ENCODE results near the gene TBC1D32. TPM values are rescaled to one million over a fixed set of nuclear protein-coding genes. Genes with fewer than 3 reads are reported as not detected.
"Not testable (repeated sequence)": the region's sequence is repeated elsewhere in the genome, so short reads cannot be mapped to it uniquely, and the experiment has no call there.

Gene TBC1D32
- polyA plus RNA-seq, 1 experiment = 6.3 TPM

DNA sequence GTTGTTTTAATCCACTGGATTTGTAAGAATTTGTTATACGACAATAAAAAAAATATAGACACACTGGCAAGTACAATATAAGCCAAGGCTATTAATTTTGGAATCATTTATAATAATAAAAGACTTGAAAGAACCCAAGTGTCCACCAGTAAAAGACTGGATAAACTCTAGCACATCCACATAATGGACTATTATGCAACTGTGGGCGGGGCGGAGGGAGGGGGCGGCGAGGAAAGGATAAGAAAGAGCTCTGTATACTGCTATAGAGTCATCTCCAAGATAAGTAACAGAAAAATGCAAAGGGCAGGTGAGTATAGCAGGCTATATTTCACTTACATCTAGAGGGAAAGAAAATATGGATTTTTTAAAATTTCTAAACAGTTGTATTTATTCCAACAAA is 123.3 kb downstream of the TBC1D32 start:
- no peak overlapping the region for H3K4me3 ChIP-seq (ENCODE audit: low read depth, low read length)
- ChIA-PET CTCF (no interaction called here), POLR2A (no interaction called here)
- TF ChIP-seq, protein P1, sequence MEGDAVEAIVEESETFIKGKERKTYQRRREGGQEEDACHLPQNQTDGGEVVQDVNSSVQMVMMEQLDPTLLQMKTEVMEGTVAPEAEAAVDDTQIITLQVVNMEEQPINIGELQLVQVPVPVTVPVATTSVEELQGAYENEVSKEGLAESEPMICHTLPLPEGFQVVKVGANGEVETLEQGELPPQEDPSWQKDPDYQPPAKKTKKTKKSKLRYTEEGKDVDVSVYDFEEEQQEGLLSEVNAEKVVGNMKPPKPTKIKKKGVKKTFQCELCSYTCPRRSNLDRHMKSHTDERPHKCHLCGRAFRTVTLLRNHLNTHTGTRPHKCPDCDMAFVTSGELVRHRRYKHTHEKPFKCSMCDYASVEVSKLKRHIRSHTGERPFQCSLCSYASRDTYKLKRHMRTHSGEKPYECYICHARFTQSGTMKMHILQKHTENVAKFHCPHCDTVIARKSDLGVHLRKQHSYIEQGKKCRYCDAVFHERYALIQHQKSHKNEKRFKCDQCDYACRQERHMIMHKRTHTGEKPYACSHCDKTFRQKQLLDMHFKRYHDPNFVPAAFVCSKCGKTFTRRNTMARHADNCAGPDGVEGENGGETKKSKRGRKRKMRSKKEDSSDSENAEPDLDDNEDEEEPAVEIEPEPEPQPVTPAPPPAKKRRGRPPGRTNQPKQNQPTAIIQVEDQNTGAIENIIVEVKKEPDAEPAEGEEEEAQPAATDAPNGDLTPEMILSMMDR (IDR thresholded peaks at IDR 0.05; ENCODE audit: low read depth, low read length) = no peak
- H3K27me3 ChIP-seq (ENCODE audit: control insufficient read depth, insufficient read depth, low read length) = no peaks in the 10 kb centered on the region
- DNase-seq (ENCODE audit: low read depth, low spot score) = no peak
- peaks cover 12% of the 10 kb centered on the region for H3K9me3 ChIP-seq (ENCODE audit: control insufficient read depth, insufficient read depth, low read length)
- no peak overlapping the region for H3K27ac ChIP-seq (ENCODE audit: low read depth, low read length)

DNA sequence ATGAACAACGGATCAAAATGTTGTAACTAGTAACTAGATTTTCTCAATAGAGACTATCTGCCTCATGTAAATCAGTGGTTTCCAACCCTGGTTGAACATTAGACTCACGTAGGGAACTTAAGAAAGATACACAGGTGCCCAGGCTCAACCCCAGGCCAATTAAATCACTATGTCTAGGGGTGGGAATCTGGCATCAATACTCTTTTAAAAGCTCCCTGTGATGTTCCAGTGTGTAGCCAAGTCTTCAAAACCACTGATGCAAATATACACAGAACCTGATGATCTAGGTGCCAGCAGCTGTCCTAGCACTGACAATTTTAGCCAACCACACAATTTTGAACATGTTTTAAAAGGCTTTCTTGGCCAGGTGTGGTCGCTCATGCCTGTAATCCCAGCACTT is 128.7 kb downstream of the TBC1D32 start:
- ChIA-PET CTCF (no interaction called here), POLR2A (no interaction called here)
- DNase-seq (ENCODE audit: low read depth, low spot score) = no peak
- TF ChIP-seq, protein P1 (IDR thresholded peaks at IDR 0.05; ENCODE audit: low read depth, low read length) = no peak
- H3K27me3 ChIP-seq (ENCODE audit: control insufficient read depth, insufficient read depth, low read length) = no peaks in the 10 kb centered on the region
- no peak overlapping the region for H3K27ac ChIP-seq (ENCODE audit: low read depth, low read length)
- H3K4me3 ChIP-seq (ENCODE audit: low read depth, low read length) = no peak overlapping the region
- H3K9me3 ChIP-seq (ENCODE audit: control insufficient read depth, insufficient read depth, low read length) = no peaks in the 10 kb centered on the region

DNA sequence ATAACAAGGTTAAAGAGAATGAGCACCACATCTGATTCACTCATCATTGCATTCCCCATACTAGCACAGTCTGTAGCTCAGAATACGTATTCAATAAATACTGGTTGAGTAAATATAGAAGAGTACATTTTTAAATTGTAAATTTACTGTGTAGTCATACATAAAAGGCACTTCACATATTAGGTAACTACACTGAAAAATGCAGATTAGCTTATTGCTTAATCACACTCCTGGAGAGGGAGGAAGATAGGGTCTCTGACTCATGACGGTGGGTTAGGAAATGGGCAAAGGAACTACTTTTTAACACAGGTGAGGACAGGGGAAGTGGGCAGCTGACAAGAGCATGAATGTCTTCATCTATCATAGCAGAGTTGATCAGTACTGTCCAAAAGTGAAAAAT is 133.2 kb downstream of the TBC1D32 start:
- TF ChIP-seq, protein P1 (IDR thresholded peaks at IDR 0.05; ENCODE audit: low read depth, low read length) = no peak
- Histone ChIP-seq H3K27ac (ENCODE audit: low read depth, low read length) (no peak overlapping the region), H3K4me3 (ENCODE audit: low read depth, low read length) (no peak overlapping the region), H3K27me3 (ENCODE audit: control insufficient read depth, insufficient read depth, low read length) (no peaks in the 10 kb centered on the region), H3K9me3 (ENCODE audit: control insufficient read depth, insufficient read depth, low read length) (no peaks in the 10 kb centered on the region)
- ChIA-PET POLR2A (no interaction called here), CTCF (interaction anchor here (1.1 kb wide), 1 partner anchor 145 kb away, joined by 3 read pairs; no protein-coding TSS in a partner anchor)
- no peak for DNase-seq (ENCODE audit: low read depth, low spot score)

DNA sequence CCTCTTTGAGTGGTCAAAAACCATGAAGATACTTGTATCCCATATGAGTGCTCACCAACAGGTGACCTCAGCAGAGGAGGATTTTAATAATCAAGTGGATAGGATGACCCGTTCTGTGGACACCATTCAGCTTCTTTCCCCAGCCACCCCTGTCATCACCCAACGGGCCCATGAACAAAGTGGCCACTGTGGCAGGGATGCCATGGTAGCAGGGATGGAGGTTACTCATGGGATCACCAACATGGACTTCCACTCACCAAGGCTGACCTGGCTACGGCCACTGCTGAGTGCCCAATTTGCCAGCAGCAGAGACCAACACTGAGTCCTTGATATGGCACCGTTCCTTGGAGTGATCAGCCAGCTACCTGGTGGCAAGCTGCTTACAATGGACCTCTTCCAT is 138.2 kb downstream of the TBC1D32 start:
- DNase-seq (ENCODE audit: low read depth, low spot score); H3K27ac ChIP-seq (ENCODE audit: low read depth, low read length); CTCF ChIA-PET; H3K27me3 ChIP-seq (ENCODE audit: control insufficient read depth, insufficient read depth, low read length); H3K9me3 ChIP-seq (ENCODE audit: control insufficient read depth, insufficient read depth, low read length); POLR2A ChIA-PET; H3K4me3 ChIP-seq (ENCODE audit: low read depth, low read length): not testable (repeated sequence)

DNA sequence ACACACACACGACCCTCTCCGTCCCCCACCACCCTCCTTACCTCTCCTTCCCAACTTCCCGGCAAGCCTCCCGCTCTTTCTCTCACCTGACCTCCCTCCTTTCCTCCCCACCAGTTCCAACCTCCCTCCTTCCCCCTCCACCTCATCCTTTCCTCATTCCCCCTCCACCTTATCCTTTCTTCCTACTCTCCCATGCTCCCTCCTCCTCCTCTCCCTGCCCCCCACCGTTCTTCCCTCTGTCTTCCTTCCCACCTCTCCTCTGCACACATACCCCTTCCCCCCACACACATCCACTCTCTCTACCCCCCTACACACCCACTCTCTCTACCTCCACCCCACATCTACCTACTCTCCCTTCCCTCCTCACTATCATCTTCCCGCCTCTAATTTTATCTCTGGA is 144.2 kb downstream of the TBC1D32 start:
- Histone ChIP-seq H3K27me3 (ENCODE audit: control insufficient read depth, insufficient read depth, low read length) (no peaks in the 10 kb centered on the region), H3K27ac (ENCODE audit: low read depth, low read length) (no peak overlapping the region), H3K4me3 (ENCODE audit: low read depth, low read length) (no peak overlapping the region), H3K9me3 (ENCODE audit: control insufficient read depth, insufficient read depth, low read length) (no peaks in the 10 kb centered on the region)
- no peak for DNase-seq (ENCODE audit: low read depth, low spot score)
- TF ChIP-seq, protein P1 (IDR thresholded peaks at IDR 0.05; ENCODE audit: low read depth, low read length) = no peak
- POLR2A ChIA-PET = no interaction called here
- CTCF ChIA-PET = no interaction called here

DNA sequence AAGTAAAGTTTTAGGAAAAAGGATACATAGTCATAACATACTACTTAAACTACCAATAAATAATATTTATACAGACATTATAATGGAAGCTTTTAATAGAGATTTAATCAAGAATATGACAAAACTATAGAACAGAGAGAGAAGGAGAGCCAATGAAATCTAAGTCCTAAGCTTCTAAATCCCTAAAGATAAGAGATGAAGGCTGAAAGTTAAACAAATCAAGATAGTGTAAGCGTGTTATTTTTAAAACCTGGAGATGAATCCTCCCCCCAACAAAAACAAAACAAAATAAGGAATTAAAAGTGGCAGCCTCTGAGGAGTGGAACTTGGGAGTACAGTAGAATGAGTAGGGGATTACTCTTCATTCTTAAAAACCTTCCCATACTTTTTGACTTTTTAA is 145.9 kb downstream of the TBC1D32 start:
- TF ChIP-seq, protein P1 (IDR thresholded peaks at IDR 0.05; ENCODE audit: low read depth, low read length) = no peak
- no peaks in the 10 kb centered on the region for H3K27me3 ChIP-seq (ENCODE audit: control insufficient read depth, insufficient read depth, low read length)
- no peak overlapping the region for H3K27ac ChIP-seq (ENCODE audit: low read depth, low read length)
- no peaks in the 10 kb centered on the region for H3K9me3 ChIP-seq (ENCODE audit: control insufficient read depth, insufficient read depth, low read length)
- ChIA-PET POLR2A (no interaction called here), CTCF (no interaction called here)
- no peak overlapping the region for H3K4me3 ChIP-seq (ENCODE audit: low read depth, low read length)
- DNase-seq (ENCODE audit: low read depth, low spot score) = no peak
